Measurements from ENCODE around the gene RIC8A.
"Not testable (repeated sequence)": the region's sequence is repeated elsewhere in the genome, so short reads cannot be mapped to it uniquely, and the experiment has no call there.

The RIC8A gene

GRCh38 chr11:218815-219593 is 11.5 kb downstream of the RIC8A start:
- no peak overlapping the region for H3K4me3 ChIP-seq (ENCODE audit: insufficient read depth, low read depth, low read length)
- H3K27me3 ChIP-seq (ENCODE audit: control insufficient read depth, insufficient read depth, low read length, poor library complexity, severe bottlenecking), result no peaks in the 10 kb centered on the region
- peaks cover 3% of the 10 kb centered on the region for H3K36me3 ChIP-seq (ENCODE audit: control insufficient read depth, insufficient read depth, low read length)
- 90 to 91% methylated on average over 29 of the region's 29 CpGs for WGBS, 2 experiments
- H3K27ac ChIP-seq (ENCODE audit: insufficient read depth, low read depth, low read length, poor library complexity, severe bottlenecking), result no peak overlapping the region
- H3K9me3 ChIP-seq (ENCODE audit: control insufficient read depth, low read length), result no peaks in the 10 kb centered on the region
- no peaks in the 10 kb centered on the region for H3K4me1 ChIP-seq (ENCODE audit: control insufficient read depth, insufficient read depth, low read length)

GRCh38 chr11:220641-221215 is 13.2 kb downstream of the RIC8A start:
- H3K4me1 ChIP-seq (ENCODE audit: control insufficient read depth, insufficient read depth, low read length); H3K4me3 ChIP-seq (ENCODE audit: insufficient read depth, low read depth, low read length); H3K9me3 ChIP-seq (ENCODE audit: control insufficient read depth, low read length); H3K27ac ChIP-seq (ENCODE audit: insufficient read depth, low read depth, low read length, poor library complexity, severe bottlenecking); H3K36me3 ChIP-seq (ENCODE audit: control insufficient read depth, insufficient read depth, low read length); H3K27me3 ChIP-seq (ENCODE audit: control insufficient read depth, insufficient read depth, low read length, poor library complexity, severe bottlenecking): not testable (repeated sequence)
- 84 to 92% methylated on average over 1 of the region's 3 CpGs for WGBS, 2 experiments

GRCh38 chr11:221539-221938 is 14.0 kb downstream of the RIC8A start:
- Histone ChIP-seq H3K4me1 (ENCODE audit: control insufficient read depth, insufficient read depth, low read length) (no peaks in the 10 kb centered on the region), H3K27ac (ENCODE audit: insufficient read depth, low read depth, low read length, poor library complexity, severe bottlenecking) (no peak overlapping the region), H3K4me3 (ENCODE audit: insufficient read depth, low read depth, low read length) (no peak overlapping the region), H3K27me3 (ENCODE audit: control insufficient read depth, insufficient read depth, low read length, poor library complexity, severe bottlenecking) (no peaks in the 10 kb centered on the region), H3K9me3 (ENCODE audit: control insufficient read depth, low read length) (no peaks in the 10 kb centered on the region), H3K36me3 (ENCODE audit: control insufficient read depth, insufficient read depth, low read length) (no peaks in the 10 kb centered on the region)
- WGBS, 2 experiments, result 92 to 94% methylated on average over 7 of the region's 7 CpGs

GRCh38 chr11:221998-222789 is 14.7 kb downstream of the RIC8A start:
- H3K36me3 ChIP-seq (ENCODE audit: control insufficient read depth, insufficient read depth, low read length), result no peaks in the 10 kb centered on the region

GRCh38 chr11:223026-223789 is 15.7 kb downstream of the RIC8A start:
- H3K27me3 ChIP-seq (ENCODE audit: control insufficient read depth, insufficient read depth, low read length, poor library complexity, severe bottlenecking), result no peaks in the 10 kb centered on the region
- WGBS, 2 experiments, result 88 to 90% methylated on average over 16 of the region's 16 CpGs

More at GRCh38 chr11:221998-222789, 14.7 kb downstream of the RIC8A start:
- WGBS, 2 experiments, result 93% methylated on average over 14 of the region's 14 CpGs
- no peaks in the 10 kb centered on the region for H3K27me3 ChIP-seq (ENCODE audit: control insufficient read depth, insufficient read depth, low read length, poor library complexity, severe bottlenecking)
- H3K4me1 ChIP-seq (ENCODE audit: control insufficient read depth, insufficient read depth, low read length), result no peaks in the 10 kb centered on the region
- H3K4me3 ChIP-seq (ENCODE audit: insufficient read depth, low read depth, low read length), result no peak overlapping the region
- no peak overlapping the region for H3K27ac ChIP-seq (ENCODE audit: insufficient read depth, low read depth, low read length, poor library complexity, severe bottlenecking)
- no peaks in the 10 kb centered on the region for H3K9me3 ChIP-seq (ENCODE audit: control insufficient read depth, low read length)

GRCh38 chr11:223884-224283 is 16.4 kb downstream of the RIC8A start:
- 92 to 93% methylated on average over 9 of the region's 9 CpGs for WGBS, 2 experiments
- Histone ChIP-seq H3K27ac (ENCODE audit: insufficient read depth, low read depth, low read length, poor library complexity, severe bottlenecking) (no peak overlapping the region), H3K36me3 (ENCODE audit: control insufficient read depth, insufficient read depth, low read length) (no peaks in the 10 kb centered on the region), H3K27me3 (ENCODE audit: control insufficient read depth, insufficient read depth, low read length, poor library complexity, severe bottlenecking) (no peaks in the 10 kb centered on the region), H3K9me3 (ENCODE audit: control insufficient read depth, low read length) (no peaks in the 10 kb centered on the region), H3K4me1 (ENCODE audit: control insufficient read depth, insufficient read depth, low read length) (no peaks in the 10 kb centered on the region), H3K4me3 (ENCODE audit: insufficient read depth, low read depth, low read length) (no peak overlapping the region)

More at GRCh38 chr11:223026-223789, 15.7 kb downstream of the RIC8A start:
- Histone ChIP-seq H3K4me3 (ENCODE audit: insufficient read depth, low read depth, low read length) (no peak overlapping the region), H3K36me3 (ENCODE audit: control insufficient read depth, insufficient read depth, low read length) (no peaks in the 10 kb centered on the region), H3K9me3 (ENCODE audit: control insufficient read depth, low read length) (no peaks in the 10 kb centered on the region), H3K27ac (ENCODE audit: insufficient read depth, low read depth, low read length, poor library complexity, severe bottlenecking) (no peak overlapping the region), H3K4me1 (ENCODE audit: control insufficient read depth, insufficient read depth, low read length) (no peaks in the 10 kb centered on the region)

- no peaks in the 10 kb centered on the region for H3K4me1 ChIP-seq (ENCODE audit: control insufficient read depth, insufficient read depth, low read length)
- no peaks in the 10 kb centered on the region for H3K36me3 ChIP-seq (ENCODE audit: control insufficient read depth, insufficient read depth, low read length)
- WGBS, 2 experiments, result 96% methylated on average over 7 of the region's 7 CpGs
- no peaks in the 10 kb centered on the region for H3K27me3 ChIP-seq (ENCODE audit: control insufficient read depth, insufficient read depth, low read length, poor library complexity, severe bottlenecking)
- H3K9me3 ChIP-seq (ENCODE audit: control insufficient read depth, low read length), result no peaks in the 10 kb centered on the region
- no peak overlapping the region for H3K27ac ChIP-seq (ENCODE audit: insufficient read depth, low read depth, low read length, poor library complexity, severe bottlenecking)
- no peak overlapping the region for H3K4me3 ChIP-seq (ENCODE audit: insufficient read depth, low read depth, low read length)
These were observed 16.9 kb downstream of the RIC8A start for GRCh38 chr11:224424-224823.

- Histone ChIP-seq H3K27ac (ENCODE audit: insufficient read depth, low read depth, low read length, poor library complexity, severe bottlenecking) (no peak overlapping the region), H3K27me3 (ENCODE audit: control insufficient read depth, insufficient read depth, low read length, poor library complexity, severe bottlenecking) (no peaks in the 10 kb centered on the region), H3K4me3 (ENCODE audit: insufficient read depth, low read depth, low read length) (no peak overlapping the region), H3K36me3 (ENCODE audit: control insufficient read depth, insufficient read depth, low read length) (no peaks in the 10 kb centered on the region), H3K9me3 (ENCODE audit: control insufficient read depth, low read length) (no peaks in the 10 kb centered on the region), H3K4me1 (ENCODE audit: control insufficient read depth, insufficient read depth, low read length) (no peaks in the 10 kb centered on the region)
- 95 to 97% methylated on average over 10 of the region's 10 CpGs for WGBS, 2 experiments
These were observed 18.4 kb downstream of the RIC8A start for GRCh38 chr11:225734-226453.

- no peak overlapping the region for H3K27ac ChIP-seq (ENCODE audit: insufficient read depth, low read depth, low read length, poor library complexity, severe bottlenecking)
- H3K36me3 ChIP-seq (ENCODE audit: control insufficient read depth, insufficient read depth, low read length), result no peaks in the 10 kb centered on the region
- H3K4me1 ChIP-seq (ENCODE audit: control insufficient read depth, insufficient read depth, low read length), result no peaks in the 10 kb centered on the region
- no peak overlapping the region for H3K4me3 ChIP-seq (ENCODE audit: insufficient read depth, low read depth, low read length)
- no peaks in the 10 kb centered on the region for H3K9me3 ChIP-seq (ENCODE audit: control insufficient read depth, low read length)
- H3K27me3 ChIP-seq (ENCODE audit: control insufficient read depth, insufficient read depth, low read length, poor library complexity, severe bottlenecking), result no peaks in the 10 kb centered on the region
- WGBS, 2 experiments, result 91% methylated on average over 5 to 6 of the region's 6 CpGs
These were observed 20.4 kb downstream of the RIC8A start for GRCh38 chr11:227824-228379.

All from ectodermal cell (in vitro differentiated cells).